NCI-H345 treated with DMSO at 0.1 percent for 48 hours (cell line): ENCODE data around the gene YOD1.

Experiments
- DNase-seq: peaks from one replicate; lab custom pipeline; 2025; ENCODE audit not compliant: unreplicated experiment; lab: John Stamatoyannopoulos, UW

The YOD1 gene

GRCh38 chr1:207013321-207014085 is 37.5 kb downstream of the YOD1 start:
- DNase-seq = no peak

GRCh38 chr1:207010726-207011125 is 40.3 kb downstream of the YOD1 start:
- no peak for DNase-seq

GRCh38 chr1:207009945-207010344 is 41.1 kb downstream of the YOD1 start:
- DNase-seq = no peak

- DNase-seq = no peak
Measured at GRCh38 chr1:207009182-207009850, 41.7 kb downstream of the YOD1 start.

DNA sequence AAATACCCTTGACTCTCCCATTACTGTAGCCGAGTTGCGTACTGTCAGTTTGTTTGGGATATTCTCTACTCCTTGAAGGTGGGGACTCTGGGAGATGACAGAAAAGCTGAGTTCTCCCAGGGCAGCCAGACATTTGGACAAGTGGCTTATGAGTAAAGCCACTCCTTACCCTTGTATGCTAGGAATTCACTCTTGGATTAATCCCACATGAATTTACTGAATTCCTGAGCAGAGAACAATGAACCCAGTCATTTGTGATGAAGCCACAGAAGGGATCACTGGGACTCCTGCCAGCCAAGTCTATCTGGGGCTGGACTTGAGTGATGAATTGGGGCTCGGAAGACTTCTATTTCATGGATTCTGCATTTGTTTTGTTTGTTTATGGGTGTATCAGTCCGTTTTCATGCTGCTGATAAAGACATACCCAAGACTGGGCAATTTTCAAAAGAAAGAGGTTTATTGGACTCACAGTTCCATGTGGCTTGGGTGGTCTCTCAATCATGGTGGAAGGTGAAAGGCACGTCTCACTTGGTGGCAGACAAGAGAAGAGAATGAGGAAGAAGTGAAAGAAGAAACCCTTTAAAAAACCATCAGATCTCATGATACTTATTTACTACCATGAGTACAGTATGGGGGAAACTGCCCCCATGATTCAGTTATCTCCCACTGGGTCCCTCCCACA is 43.5 kb downstream of the YOD1 start:
- DNase-seq = no peak

GRCh38 chr1:207006914-207007313 is 44.1 kb downstream of the YOD1 start:
- no peak for DNase-seq

- DNase-seq = no peak
Measured at GRCh38 chr1:207006083-207006482, 44.9 kb downstream of the YOD1 start.

- DNase-seq = peak; percentile 15
Measured at GRCh38 chr1:207004931-207005830, 45.8 kb downstream of the YOD1 start.

GRCh38 chr1:207003210-207003609 is 47.8 kb downstream of the YOD1 start:
- no peak for DNase-seq

DNA sequence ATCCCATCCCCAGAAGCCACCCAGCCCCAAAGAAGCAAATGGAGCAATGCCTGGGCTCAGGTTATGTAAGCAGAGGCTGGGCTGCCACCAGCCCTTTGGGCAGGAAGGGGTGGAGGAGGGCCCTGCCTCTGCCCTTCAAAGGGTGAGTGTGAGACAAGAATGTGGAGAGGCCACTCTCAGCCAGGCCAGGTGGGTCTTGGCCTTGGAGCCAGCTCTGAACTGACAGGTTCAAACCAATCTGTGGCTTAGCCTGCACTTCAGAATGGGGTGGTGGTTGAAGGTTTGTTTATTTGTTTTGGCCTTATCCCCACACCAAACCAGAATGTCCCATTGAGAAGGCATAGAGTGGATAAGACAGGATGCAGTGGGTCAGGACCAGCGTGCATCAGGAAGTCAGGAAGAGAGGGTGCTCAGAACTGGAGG is 48.3 kb downstream of the YOD1 start:
- no peak for DNase-seq

- no peak for DNase-seq
Measured at GRCh38 chr1:207001492-207002245, 49.3 kb downstream of the YOD1 start.

GRCh38 chr1:207000651-207001291 is 50.2 kb downstream of the YOD1 start:
- no peak for DNase-seq

GRCh38 chr1:206998816-206999215 is 52.2 kb downstream of the YOD1 start:
- no peak for DNase-seq
